ENCODE results near the gene DOCK3.

Gene DOCK3

GRCh38 chr3:51276046-51276445 is 601.3 kb downstream of the DOCK3 start:
- ChIA-PET POLR2A (no interaction called here), CTCF (no interaction called here)
- no peak for TF ChIP-seq CTCF (IDR thresholded peaks at IDR 0.05; ENCODE audit: control extremely low read depth, extremely low read depth, low read depth, missing control alignments)
- no peak for DNase-seq (ENCODE audit: extremely low spot score)

GRCh38 chr3:51279448-51279847 is 604.7 kb downstream of the DOCK3 start:
- POLR2A ChIA-PET, result no interaction called here
- CTCF ChIA-PET, result interaction anchor here (1.1 to 1.2 kb wide), 2 partner anchors 9 to 36 kb away, joined by 3 read pairs; no protein-coding TSS in a partner anchor
- no peak for TF ChIP-seq CTCF (IDR thresholded peaks at IDR 0.05; ENCODE audit: control extremely low read depth, extremely low read depth, low read depth, missing control alignments)
- DNase-seq (ENCODE audit: extremely low spot score), result no peak

GRCh38 chr3:51280176-51280575 is 605.4 kb downstream of the DOCK3 start:
- no peak for DNase-seq (ENCODE audit: extremely low spot score)
- TF ChIP-seq CTCF (IDR thresholded peaks at IDR 0.05; ENCODE audit: control extremely low read depth, extremely low read depth, low read depth, missing control alignments), result no peak
- CTCF ChIA-PET, result interaction anchor here (0.9 to 1.2 kb wide), 3 partner anchors 8 to 36 kb away, joined by 3 read pairs; no protein-coding TSS in a partner anchor
- POLR2A ChIA-PET, result no interaction called here

GRCh38 chr3:51282931-51283330 is 608.2 kb downstream of the DOCK3 start:
- no peak for TF ChIP-seq CTCF (IDR thresholded peaks at IDR 0.05; ENCODE audit: control extremely low read depth, extremely low read depth, low read depth, missing control alignments)
- POLR2A ChIA-PET, result no interaction called here
- DNase-seq (ENCODE audit: extremely low spot score), result no peak
- CTCF ChIA-PET, result interaction anchor here (0.7 kb wide), 1 partner anchor 69 kb away, joined by 3 read pairs; no protein-coding TSS in a partner anchor

GRCh38 chr3:51283421-51283820 is 608.7 kb downstream of the DOCK3 start:
- no peak for DNase-seq (ENCODE audit: extremely low spot score)
- POLR2A ChIA-PET, result no interaction called here

GRCh38 chr3:51295625-51296024 is 620.9 kb downstream of the DOCK3 start:
- TF ChIP-seq CTCF (IDR thresholded peaks at IDR 0.05; ENCODE audit: control extremely low read depth, extremely low read depth, low read depth, missing control alignments), result no peak
- DNase-seq (ENCODE audit: extremely low spot score), result peak; percentile 52
- ChIA-PET POLR2A (no interaction called here), CTCF (no interaction called here)

More at GRCh38 chr3:51283421-51283820, 608.7 kb downstream of the DOCK3 start:
- TF ChIP-seq CTCF (IDR thresholded peaks at IDR 0.05; ENCODE audit: control extremely low read depth, extremely low read depth, low read depth, missing control alignments), result no peak
- CTCF ChIA-PET, result interaction anchor here (0.7 kb wide), 1 partner anchor 70 kb away, joined by 3 read pairs; no protein-coding TSS in a partner anchor

- CTCF ChIA-PET, result no interaction called here
- DNase-seq (ENCODE audit: extremely low spot score), result no peak
- no peak for TF ChIP-seq CTCF (IDR thresholded peaks at IDR 0.05; ENCODE audit: control extremely low read depth, extremely low read depth, low read depth, missing control alignments)
- POLR2A ChIA-PET, result no interaction called here
Measured at GRCh38 chr3:51297333-51297732, 622.6 kb downstream of the DOCK3 start.
